ENCODE measurements around the gene DLX5.

The DLX5 gene

DNA sequence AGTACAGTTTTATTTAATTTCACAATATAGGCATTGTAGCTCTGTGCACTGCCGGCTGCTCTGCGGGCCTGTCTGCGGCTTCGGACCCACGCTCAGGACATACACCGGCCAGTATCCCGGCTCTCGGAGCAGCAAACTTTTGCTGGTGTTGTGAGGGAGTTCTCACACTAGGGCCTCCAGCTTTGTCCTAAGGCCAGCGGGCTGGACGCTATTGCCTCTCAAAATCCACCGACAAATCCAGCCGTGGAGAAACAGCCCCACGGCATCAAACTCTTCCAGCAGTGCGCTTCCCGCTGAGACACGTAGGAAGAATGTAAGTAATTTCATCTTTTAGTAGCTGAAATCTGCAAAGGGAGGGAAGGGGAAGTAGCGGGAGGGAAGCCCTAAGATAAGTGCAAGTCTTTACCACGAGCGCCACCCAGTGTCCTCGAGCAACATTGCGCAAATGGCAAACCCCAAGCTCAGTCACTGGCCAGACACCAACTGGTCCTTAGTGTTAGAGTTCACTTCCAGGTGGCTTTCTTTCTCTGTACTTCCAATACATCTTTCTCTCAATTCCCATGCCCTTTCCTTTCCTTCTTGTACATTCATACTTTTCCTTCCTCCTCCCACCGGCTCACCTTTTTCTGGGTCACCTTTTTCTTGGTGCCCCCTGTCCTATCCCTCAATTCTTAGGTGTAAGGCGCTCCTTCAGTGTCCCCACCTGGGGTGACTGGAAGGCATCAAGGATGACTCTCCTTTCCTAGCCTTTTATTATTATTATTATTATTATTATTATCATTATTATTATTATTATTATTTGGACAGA, 3.0 kb upstream of the DLX5 start:
- Histone ChIP-seq H3K4me3 (ENCODE audit: low read depth, low read length) (peak overlapping the region; percentile 47), H3K36me3 (no peaks in the 10 kb centered on the region), H3K27ac (no peak overlapping the region), H3K27me3 (ENCODE audit: insufficient read depth, low read depth, severe bottlenecking) (no peaks in the 10 kb centered on the region), H3K9me3 (ENCODE audit: severe bottlenecking) (no peaks in the 10 kb centered on the region)
- peak; percentile 73 for DNase-seq
- peak; percentile 95 for TF ChIP-seq CTCF (IDR thresholded peaks at IDR 0.05; ENCODE audit: low read depth, low read length)

DNA sequence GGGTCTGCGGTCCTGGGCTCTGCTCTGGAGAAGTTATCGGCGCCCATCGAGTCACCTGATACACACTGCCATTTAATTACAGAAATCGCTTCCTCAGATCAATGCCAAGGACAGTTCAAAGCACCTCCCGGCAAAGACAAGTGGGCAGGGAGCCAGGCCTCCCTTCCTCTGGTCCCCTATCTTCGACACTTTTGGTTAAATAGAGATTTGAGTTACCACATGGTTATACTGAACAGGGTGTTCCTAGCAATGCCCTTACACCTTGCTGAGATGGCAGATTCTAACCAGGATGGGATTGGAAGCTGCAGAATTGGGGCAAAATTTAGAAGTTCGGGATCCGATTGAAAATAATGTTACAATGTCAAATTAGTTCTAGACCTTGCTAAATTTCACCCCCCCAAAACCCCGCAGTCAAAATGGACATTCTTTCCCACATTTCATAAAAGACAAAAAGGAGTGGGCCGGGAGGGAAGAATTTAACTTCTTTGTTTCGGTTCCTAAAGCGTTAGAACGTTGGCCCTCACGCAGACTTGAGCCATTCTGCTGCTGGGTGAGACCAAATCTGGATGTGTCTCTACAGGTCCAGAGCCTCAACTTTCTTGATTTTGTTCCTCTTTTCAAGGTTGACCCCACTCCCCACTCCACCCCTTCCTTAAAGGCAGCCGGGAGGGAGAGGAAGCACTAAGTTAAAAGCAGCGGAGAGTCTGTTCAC, 2.2 kb upstream of the DLX5 start:
- DNase-seq, result no peak
- Histone ChIP-seq H3K27me3 (ENCODE audit: insufficient read depth, low read depth, severe bottlenecking) (no peaks in the 10 kb centered on the region), H3K36me3 (no peaks in the 10 kb centered on the region; the same call in 1 of the 2 replicates), H3K27ac (no peak overlapping the region), H3K9me3 (ENCODE audit: severe bottlenecking) (no peaks in the 10 kb centered on the region), H3K4me3 (ENCODE audit: low read depth, low read length) (no peak overlapping the region)
- no peak for TF ChIP-seq CTCF (IDR thresholded peaks at IDR 0.05; ENCODE audit: low read depth, low read length)

- no peaks in the 10 kb centered on the region for H3K27me3 ChIP-seq (ENCODE audit: insufficient read depth, low read depth, severe bottlenecking)
- no peaks in the 10 kb centered on the region for H3K9me3 ChIP-seq (ENCODE audit: severe bottlenecking)
- no peak for TF ChIP-seq CTCF (IDR thresholded peaks at IDR 0.05; ENCODE audit: low read depth, low read length)
- no peak overlapping the region for H3K27ac ChIP-seq
- no peak for DNase-seq
- H3K36me3 ChIP-seq, result no peaks in the 10 kb centered on the region; the same call in 1 of the 2 replicates
- H3K4me3 ChIP-seq (ENCODE audit: low read depth, low read length), result no peak overlapping the region
Measured at GRCh38 chr7:97025983-97026714, 1.5 kb upstream of the DLX5 start.

GRCh38 chr7:97025130-97025499, 484 bp upstream of the DLX5 start:
- Histone ChIP-seq H3K27ac (no peak overlapping the region), H3K27me3 (ENCODE audit: insufficient read depth, low read depth, severe bottlenecking) (no peaks in the 10 kb centered on the region), H3K4me3 (ENCODE audit: low read depth, low read length) (peak overlapping the region; percentile 81), H3K36me3 (peaks cover 3% of the 10 kb centered on the region; the same call in 1 of the 2 replicates), H3K9me3 (ENCODE audit: severe bottlenecking) (no peaks in the 10 kb centered on the region)
- no peak for TF ChIP-seq CTCF (IDR thresholded peaks at IDR 0.05; ENCODE audit: low read depth, low read length)
- no peak for DNase-seq

- no peak for DNase-seq
- Histone ChIP-seq H3K9me3 (ENCODE audit: severe bottlenecking) (no peaks in the 10 kb centered on the region), H3K27ac (no peak overlapping the region), H3K36me3 (peaks cover 3% of the 10 kb centered on the region; the same call in 1 of the 2 replicates), H3K27me3 (ENCODE audit: insufficient read depth, low read depth, severe bottlenecking) (no peaks in the 10 kb centered on the region), H3K4me3 (ENCODE audit: low read depth, low read length) (no peak overlapping the region)
- TF ChIP-seq CTCF (IDR thresholded peaks at IDR 0.05; ENCODE audit: low read depth, low read length), result no peak
Measured at GRCh38 chr7:97022491-97023306, 1.9 kb downstream of the DLX5 start.

All from WERI-Rb-1 (cell line).